Muscle of leg (tissue), 11 donors: ENCODE data around the gene TMEM44. TPM values are rescaled to one million over a fixed set of nuclear protein-coding genes. Genes with fewer than 3 reads are reported as not detected.

Source experiments
- DNase-seq: peaks from one replicate; pipeline ENCODE4 v3.0.0; 2013
- H3K27ac ChIP-seq: one replicate; pipeline ENCODE4 v1.5.1; 2013; ENCODE audit warnings: mild to moderate bottlenecking, low read length, control low read depth
- H3K27me3 ChIP-seq: one replicate; pipeline ENCODE4 v1.6.1; 2013; ENCODE audit warnings: low read length; ENCODE audit not compliant: control insufficient read depth, insufficient read depth
- H3K36me3 ChIP-seq: one replicate; pipeline ENCODE4 v1.6.1; 2013; ENCODE audit warnings: low read length; ENCODE audit not compliant: control insufficient read depth, insufficient read depth
- H3K4me1 ChIP-seq: one replicate; pipeline ENCODE4 v1.6.1; 2013; ENCODE audit warnings: low read length; ENCODE audit not compliant: control insufficient read depth, insufficient read depth
- H3K4me3 ChIP-seq: one replicate; pipeline ENCODE4 v1.5.1; 2013; ENCODE audit warnings: low read length, control low read depth
- H3K9me3 ChIP-seq: replicated peaks from 2 replicates; pipeline ENCODE4 v1.6.1; 2013; ENCODE audit warnings: low read depth, low read length; ENCODE audit not compliant: control insufficient read depth
- WGBS: methylation state at CpG from one replicate; pipeline ENCODE4 v1.1.5; 2013; ENCODE audit warnings: missing lambda C conversion rate; ENCODE audit not compliant: insufficient coverage; 5-methylcytosine and 5-hydroxymethylcytosine counted together
- polyA plus RNA-seq, 8 donors: library from polyadenylated mRNA; unstranded; fragments of 120-200 nt; gene quantifications; one replicate each; pipeline versions ENCODE4 v1.2.1 to v1.2.3, GENCODE V29; 2013; ENCODE audit warnings: inconsistent platforms in 1 of 8, low replicate concordance in 1 of 8; ENCODE audit not compliant: insufficient read length in 8 of 8, insufficient read depth in 1 of 8
- total RNA-seq: library from RNA; stranded (reverse); fragments of 120-200 nt; gene quantifications from one replicate; pipeline ENCODE4 v1.2.4, GENCODE V29; 2013

TMEM44 gene
- total and polyA plus RNA-seq, 9 donors, result 10.0 to 26.2 (median 20.4) TPM

DNA sequence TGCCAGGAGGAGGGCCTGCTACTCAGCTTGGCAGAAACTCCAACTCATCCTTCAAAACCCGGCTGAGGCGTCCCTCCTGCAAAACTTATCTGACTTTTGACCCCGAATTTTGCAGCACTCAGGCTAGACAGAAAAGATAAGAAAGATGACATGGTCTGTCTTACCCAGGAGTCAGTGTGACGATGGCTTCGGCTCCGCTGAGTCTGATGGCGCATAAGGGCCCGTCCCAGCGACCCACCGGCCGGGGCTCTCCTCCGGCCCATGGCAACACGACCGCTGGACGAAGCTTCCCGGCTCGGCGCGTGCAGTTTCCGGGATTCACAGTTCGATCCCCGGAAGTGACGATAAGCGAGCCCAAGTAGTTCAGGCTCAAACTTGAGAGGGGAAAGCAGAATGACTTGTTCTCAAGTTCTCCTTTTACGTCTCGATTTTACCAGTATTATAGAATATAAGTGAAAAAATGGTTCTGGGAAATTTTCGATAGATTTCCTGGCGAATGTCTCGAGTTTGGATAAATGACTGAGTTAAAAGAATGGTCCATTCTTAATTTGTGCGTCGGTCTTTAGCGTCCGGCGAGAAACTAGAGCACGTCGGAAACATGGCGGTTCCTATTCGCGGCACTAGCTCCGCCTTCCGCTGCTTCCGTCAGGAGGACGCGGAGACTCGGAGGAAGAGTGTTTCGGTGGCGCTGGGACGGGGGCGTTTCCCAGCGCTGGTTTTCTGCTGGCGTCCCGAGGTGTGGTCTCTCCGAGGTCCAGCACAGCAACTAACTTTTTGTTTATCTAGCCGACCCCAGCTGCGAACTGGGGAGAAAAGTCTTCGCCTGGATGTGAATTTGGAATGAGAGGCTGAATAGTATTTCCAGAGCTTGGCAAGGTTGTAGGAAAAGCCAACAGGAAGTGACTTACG, 38.9 kb upstream of the TMEM44 start, which contains the start of gene LSG1:
Gene LSG1 (minus strand): TSS at position 292 of the 909 bp plus-strand sequence. CDS start 29 bp downstream, at position 263.
- H3K27ac ChIP-seq, result peak within 1 kb of the TSS; percentile 97
- H3K9me3 ChIP-seq, result no peaks in the 10 kb centered on the region
- WGBS, result under 1% methylated on average over 36 of the region's 57 CpGs
- peaks cover 9% of the 10 kb centered on the region for H3K27me3 ChIP-seq
- peaks cover 7% of the 10 kb centered on the region for H3K36me3 ChIP-seq
- peak within 1 kb of the TSS; percentile 87 for H3K4me3 ChIP-seq
- peak; percentile 99 for DNase-seq
- H3K4me1 ChIP-seq, result peaks cover 9% of the 10 kb centered on the region

DNA sequence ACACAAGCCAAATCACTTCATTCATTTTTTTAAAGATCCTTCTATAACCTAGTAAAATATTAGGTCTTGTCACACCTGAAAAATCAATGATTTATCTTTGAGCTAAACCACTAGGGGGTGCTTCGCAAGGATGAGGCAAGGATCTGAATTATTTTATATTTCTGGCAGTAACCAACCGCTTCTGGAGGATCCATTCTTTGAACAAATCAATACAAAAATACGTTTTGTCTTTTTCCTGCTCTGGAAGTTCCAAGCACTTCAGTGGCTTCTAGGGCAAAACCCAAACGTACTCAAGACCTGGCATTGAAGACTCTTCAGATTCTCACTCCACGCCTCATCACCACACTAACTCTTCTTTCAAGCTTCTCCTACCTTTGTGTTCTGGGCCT, 38.3 kb upstream of the TMEM44 start:
- Histone ChIP-seq H3K4me1 (peaks cover 9% of the 10 kb centered on the region), H3K4me3 (peak overlapping the region; percentile 87), H3K27me3 (peaks cover 9% of the 10 kb centered on the region), H3K27ac (peak overlapping the region; percentile 97), H3K36me3 (peaks cover 9% of the 10 kb centered on the region), H3K9me3 (no peaks in the 10 kb centered on the region)
- WGBS, result 0% methylated on average over 4 of the region's 5 CpGs
- DNase-seq, result peak; percentile 38

DNA sequence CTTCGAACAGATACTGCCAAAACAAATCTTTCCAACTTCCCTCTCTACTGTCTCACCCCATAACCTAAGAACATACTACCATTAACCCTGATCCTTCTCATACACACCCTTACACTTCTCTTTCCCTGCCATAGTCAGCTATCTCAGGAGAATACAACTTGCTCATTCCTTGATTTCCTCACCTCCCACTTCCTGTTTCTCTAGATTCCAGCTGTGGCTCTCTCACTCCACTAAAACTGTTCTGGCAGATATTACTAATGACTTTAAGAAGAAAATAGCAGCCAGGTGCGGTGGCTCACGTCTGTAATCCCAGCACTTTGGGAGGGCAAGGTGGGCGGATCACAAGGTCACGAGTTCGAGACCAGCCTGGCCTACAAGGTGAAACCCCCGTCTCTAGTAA, 34.1 kb upstream of the TMEM44 start:
- Histone ChIP-seq H3K4me1 (peaks cover 6% of the 10 kb centered on the region), H3K27me3 (no peaks in the 10 kb centered on the region), H3K36me3 (peaks cover 27% of the 10 kb centered on the region), H3K4me3 (no peak overlapping the region), H3K9me3 (no peaks in the 10 kb centered on the region), H3K27ac (no peak overlapping the region)
- no peak for DNase-seq
- WGBS, result 68% methylated on average over 6 of the region's 7 CpGs

DNA sequence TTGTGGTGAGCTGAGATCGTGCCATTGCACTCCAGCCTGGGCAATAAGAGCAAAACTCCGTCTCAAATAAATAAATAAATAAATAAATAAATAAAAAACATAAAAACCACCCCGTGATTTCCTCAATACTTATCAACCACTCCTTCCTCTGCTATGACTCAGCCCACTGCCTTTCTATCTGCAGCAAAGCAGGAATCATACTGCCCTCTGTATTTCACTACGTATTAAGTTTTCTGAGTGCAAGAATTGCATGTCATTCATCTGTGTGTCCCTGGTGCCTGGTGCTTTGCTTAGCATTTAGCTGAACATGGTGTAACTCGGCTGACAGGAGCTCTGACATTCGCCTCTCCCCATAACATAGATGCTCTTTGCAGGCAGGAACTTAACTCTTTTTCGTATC, 31.6 kb upstream of the TMEM44 start:
- H3K9me3 ChIP-seq, result no peaks in the 10 kb centered on the region
- no peak overlapping the region for H3K4me3 ChIP-seq
- no peak overlapping the region for H3K27ac ChIP-seq
- no peaks in the 10 kb centered on the region for H3K27me3 ChIP-seq
- H3K36me3 ChIP-seq, result peaks cover 38% of the 10 kb centered on the region
- 80% methylated on average over 1 of the region's 7 CpGs for WGBS
- DNase-seq, result no peak
- no peaks in the 10 kb centered on the region for H3K4me1 ChIP-seq

DNA sequence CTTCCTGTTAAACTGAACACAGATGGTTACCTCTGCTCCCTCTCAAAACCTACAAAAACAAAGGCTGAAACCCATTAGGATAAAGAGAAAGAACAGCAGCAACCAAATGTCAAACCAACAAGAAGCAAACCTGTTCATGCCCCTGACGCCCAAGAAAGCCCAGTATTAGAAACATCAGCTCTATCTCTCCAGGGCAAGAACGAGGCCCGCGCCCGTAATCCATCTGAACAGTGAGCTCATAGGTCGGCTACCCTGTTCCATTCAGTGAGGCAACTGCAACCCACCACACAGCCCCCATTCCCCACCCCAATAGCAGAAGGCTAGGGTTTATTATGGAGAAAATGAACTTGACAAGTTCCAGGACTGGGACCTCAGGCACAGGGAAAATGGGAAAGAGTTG, 28.7 kb upstream of the TMEM44 start:
- no CpG with 5 or more reads among the region's 6 CpGs for WGBS
- no peak overlapping the region for H3K27ac ChIP-seq
- H3K4me1 ChIP-seq, result no peaks in the 10 kb centered on the region
- H3K27me3 ChIP-seq, result no peaks in the 10 kb centered on the region
- DNase-seq, result no peak
- H3K36me3 ChIP-seq, result peaks cover 44% of the 10 kb centered on the region
- no peaks in the 10 kb centered on the region for H3K9me3 ChIP-seq
- H3K4me3 ChIP-seq, result no peak overlapping the region

DNA sequence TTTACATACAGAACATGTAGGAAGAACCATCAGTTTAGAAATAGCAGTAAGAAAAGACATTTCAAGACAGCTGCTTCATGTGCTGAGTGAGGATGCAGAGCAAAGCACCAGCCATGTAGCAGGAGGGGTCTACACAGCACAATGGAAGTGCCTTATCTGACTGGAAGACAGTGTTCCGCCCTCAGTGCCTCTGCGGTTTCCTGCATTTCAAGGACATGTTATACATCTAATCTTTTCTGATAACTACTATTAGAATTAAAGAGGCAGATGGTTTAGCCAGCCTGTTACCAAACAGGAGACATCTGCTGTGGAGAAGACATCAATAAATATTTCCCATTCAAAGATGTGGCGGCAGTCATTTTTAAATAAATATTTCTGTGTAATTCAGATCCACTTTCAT, 28.2 kb upstream of the TMEM44 start:
- DNase-seq, result no peak
- H3K4me1 ChIP-seq, result no peaks in the 10 kb centered on the region
- no peaks in the 10 kb centered on the region for H3K9me3 ChIP-seq
- peaks cover 42% of the 10 kb centered on the region for H3K36me3 ChIP-seq
- no CpG with 5 or more reads among the region's 3 CpGs for WGBS
- H3K4me3 ChIP-seq, result no peak overlapping the region
- no peaks in the 10 kb centered on the region for H3K27me3 ChIP-seq
- H3K27ac ChIP-seq, result no peak overlapping the region

DNA sequence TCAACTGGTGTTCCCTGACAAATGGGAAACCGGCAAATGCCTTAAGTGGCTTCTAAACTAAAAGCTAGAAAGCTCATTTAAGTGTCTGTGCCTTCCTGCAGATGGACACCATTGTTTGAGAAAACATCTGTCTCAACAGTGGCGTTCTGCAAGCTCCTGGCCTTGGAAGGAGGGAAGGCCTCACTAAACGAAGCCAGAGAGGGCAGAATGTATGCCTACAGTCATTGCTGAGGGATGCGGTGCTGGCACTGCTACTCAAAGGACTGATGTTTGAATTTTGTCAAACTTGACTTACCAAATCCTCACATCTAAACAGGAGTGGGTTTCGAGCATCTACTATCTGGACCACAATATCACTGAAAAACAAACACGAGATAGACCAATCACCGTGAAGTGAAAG, 26.6 kb upstream of the TMEM44 start:
- no peaks in the 10 kb centered on the region for H3K9me3 ChIP-seq
- peaks cover 34% of the 10 kb centered on the region for H3K36me3 ChIP-seq
- no peak for DNase-seq
- H3K27me3 ChIP-seq, result no peaks in the 10 kb centered on the region
- no peak overlapping the region for H3K4me3 ChIP-seq
- H3K27ac ChIP-seq, result no peak overlapping the region
- 80% methylated on average over 3 of the region's 7 CpGs for WGBS
- H3K4me1 ChIP-seq, result no peaks in the 10 kb centered on the region

DNA sequence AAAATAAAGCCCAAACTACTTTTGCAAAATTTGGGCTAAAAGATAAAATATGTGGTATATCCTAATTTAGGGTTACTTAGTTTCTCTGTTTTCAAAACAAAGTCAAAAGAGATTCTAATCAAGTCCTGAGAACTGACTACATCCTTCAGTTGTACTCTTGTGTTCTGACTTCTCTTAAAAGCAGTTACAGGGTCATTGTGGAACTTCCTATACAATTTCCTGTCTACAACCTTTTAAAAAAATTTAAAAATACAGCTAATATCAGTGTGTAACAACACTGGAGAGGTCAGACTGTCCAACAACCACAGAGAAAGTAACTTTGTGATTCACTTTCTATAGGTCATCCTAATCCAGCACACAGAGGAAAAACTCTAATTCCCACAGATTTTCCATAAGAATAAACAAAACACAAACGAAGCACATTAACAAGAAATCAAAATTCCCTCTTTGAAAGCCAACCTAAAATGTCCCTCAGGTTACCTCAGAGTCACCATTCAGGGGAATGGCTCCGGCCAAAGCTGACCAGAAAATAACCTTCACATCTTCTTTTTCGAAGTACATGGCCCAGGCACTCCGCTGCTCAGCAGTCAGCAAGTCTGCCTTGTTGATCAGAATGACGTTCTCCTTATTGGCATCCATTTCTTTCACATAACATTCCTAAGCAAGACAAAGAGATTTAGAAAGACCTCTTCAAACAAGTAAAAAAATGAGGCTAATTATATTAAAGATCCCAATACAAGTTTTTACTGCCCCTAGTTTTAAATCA, 25.4 kb upstream of the TMEM44 start:
- WGBS, result 66% methylated on average over 4 of the region's 5 CpGs
- H3K4me3 ChIP-seq, result no peak overlapping the region
- H3K36me3 ChIP-seq, result peaks cover 29% of the 10 kb centered on the region
- no peaks in the 10 kb centered on the region for H3K27me3 ChIP-seq
- DNase-seq, result no peak
- H3K9me3 ChIP-seq, result no peaks in the 10 kb centered on the region
- no peaks in the 10 kb centered on the region for H3K4me1 ChIP-seq
- peak overlapping the region; percentile 2 for H3K27ac ChIP-seq

DNA sequence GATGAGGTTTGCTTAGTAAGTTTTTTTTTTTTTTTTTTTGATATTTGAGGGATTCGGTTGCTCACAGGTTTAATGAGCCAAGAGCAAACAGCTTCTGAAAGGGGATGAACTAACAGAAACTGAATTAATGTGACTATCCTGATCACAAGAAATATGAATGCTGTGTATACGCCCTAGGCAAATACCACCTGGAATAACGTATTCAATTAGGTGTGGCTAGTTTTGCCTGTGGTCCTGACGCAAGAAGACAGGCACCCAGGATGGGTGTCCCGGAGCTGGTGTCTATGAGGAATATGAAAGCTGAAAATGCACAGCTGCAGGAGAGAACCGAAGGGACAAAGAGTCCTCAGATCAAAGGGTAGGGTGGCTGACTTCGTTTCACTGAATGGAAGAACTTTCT, 24.2 kb upstream of the TMEM44 start:
- Histone ChIP-seq H3K36me3 (peaks cover 31% of the 10 kb centered on the region), H3K27ac (no peak overlapping the region), H3K4me3 (no peak overlapping the region), H3K9me3 (no peaks in the 10 kb centered on the region), H3K4me1 (no peaks in the 10 kb centered on the region), H3K27me3 (no peaks in the 10 kb centered on the region)
- WGBS, result 78% methylated on average over 6 of the region's 7 CpGs
- no peak for DNase-seq

DNA sequence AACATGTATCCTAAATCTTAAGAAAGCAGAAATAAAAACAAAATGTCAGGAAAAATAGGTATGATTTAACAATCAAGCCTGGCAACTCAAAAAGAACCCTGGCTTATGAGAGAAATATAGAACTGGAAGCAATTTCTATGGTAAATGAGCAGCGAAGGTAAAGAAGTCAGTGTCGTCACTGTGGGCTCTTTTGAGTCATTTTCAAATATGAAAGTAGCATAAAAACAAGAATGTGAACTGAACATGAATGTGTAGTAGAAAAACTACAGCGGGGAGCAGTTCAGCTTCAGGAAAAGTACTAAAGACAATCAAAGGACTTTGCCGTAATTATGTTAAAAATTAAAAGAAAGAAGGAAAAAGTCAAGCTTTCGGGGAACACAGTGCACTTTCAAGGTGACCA, 21.2 kb upstream of the TMEM44 start:
- Histone ChIP-seq H3K9me3 (no peaks in the 10 kb centered on the region), H3K27me3 (no peaks in the 10 kb centered on the region), H3K27ac (no peak overlapping the region), H3K36me3 (peaks cover 33% of the 10 kb centered on the region), H3K4me1 (no peaks in the 10 kb centered on the region), H3K4me3 (no peak overlapping the region)
- DNase-seq, result no peak
- WGBS, result 73% methylated on average over 4 of the region's 5 CpGs
